ENCODE results near the gene ZNF430. TPM values are rescaled to one million over a fixed set of nuclear protein-coding genes. Genes with fewer than 3 reads are reported as not detected.

ZNF430 gene
- total RNA-seq, result 29.2 TPM

GRCh38 chr19:21020298-21021227 lies at the start of gene ZNF430:
Gene ZNF430, plus strand, starts transcription at chr19:21020657. Its CDS starts 144 bp downstream, at chr19:21020801.

GRCh38 chr19:21082011-21082975 lies 61.8 kb downstream of the ZNF430 start, which contains the start of gene ZNF714:
Gene ZNF714, plus strand, starts transcription at chr19:21082203. Its CDS starts 16,066 bp downstream, at chr19:21098269.

Other genes starting within 250 kb of the ZNF430 start
- gene ZNF66, start 244.4 kb upstream of the ZNF430 start, total RNA-seq, result 17.3 TPM
- gene ZNF85, start 97.4 kb upstream of the ZNF430 start, total RNA-seq, result 16.5 TPM
- gene ZNF714, start 61.5 kb downstream of the ZNF430 start, total RNA-seq, result 38.6 TPM
- gene ZNF431, start 121.4 kb downstream of the ZNF430 start, total RNA-seq, result 30.1 TPM